ENCODE results near the gene SLC10A7. TPM values are rescaled to one million over a fixed set of nuclear protein-coding genes. Genes with fewer than 3 reads are reported as not detected.

SLC10A7 gene
- total RNA-seq, 4 donors from 2014 or later = 5.6 to 12.8 (median 6.8) TPM

GRCh38 chr4:146349306-146349705 lies 172.4 kb downstream of the SLC10A7 start:
- TF ChIP-seq POLR2A (IDR thresholded peaks at IDR 0.05) = no peak
- TF ChIP-seq EP300 (IDR thresholded peaks at IDR 0.05) = no peak
- no peak for TF ChIP-seq CTCF (IDR thresholded peaks at IDR 0.05)
- no peak for TF ChIP-seq POLR2AphosphoS5 (IDR thresholded peaks at IDR 0.05)
- Histone ChIP-seq H3K36me3 (no peaks in the 10 kb centered on the region), H3K4me3 (no peak overlapping the region), H3K27me3 (no peaks in the 10 kb centered on the region), H3K9me3 (no peaks in the 10 kb centered on the region), H3K4me1 (no peaks in the 10 kb centered on the region), H3K27ac (no peak overlapping the region)
- ATAC-seq = no peak

- H3K27ac ChIP-seq = no peak overlapping the region
- H3K9me3 ChIP-seq = no peaks in the 10 kb centered on the region
- no peaks in the 10 kb centered on the region for H3K36me3 ChIP-seq
- 45 to 71% methylated on average over 2 of the region's 2 CpGs for WGBS, 2 donors (ENCODE audit: low coverage in 1 of 2)
- no peaks in the 10 kb centered on the region for H3K4me1 ChIP-seq
- H3K4me3 ChIP-seq = no peak overlapping the region
- TF ChIP-seq POLR2A (IDR thresholded peaks at IDR 0.05) (no peak), CTCF (IDR thresholded peaks at IDR 0.05) (no peak), EP300 (IDR thresholded peaks at IDR 0.05) (no peak), POLR2AphosphoS5 (IDR thresholded peaks at IDR 0.05) (no peak)
- H3K27me3 ChIP-seq = no peaks in the 10 kb centered on the region
- no peak for ATAC-seq
Observed at GRCh38 chr4:146347822-146348221, 173.9 kb downstream of the SLC10A7 start.

- Histone ChIP-seq H3K4me1 (no peaks in the 10 kb centered on the region), H3K27ac (no peak overlapping the region), H3K4me3 (no peak overlapping the region), H3K27me3 (no peaks in the 10 kb centered on the region), H3K9me3 (no peaks in the 10 kb centered on the region), H3K36me3 (no peaks in the 10 kb centered on the region)
- no peak for TF ChIP-seq POLR2AphosphoS5 (IDR thresholded peaks at IDR 0.05)
- WGBS, 2 donors (ENCODE audit: low coverage in 1 of 2) = 94 to 100% methylated on average over 1 of the region's 1 CpG
- no peak for ATAC-seq
Observed at GRCh38 chr4:146346276-146346675, 175.5 kb downstream of the SLC10A7 start.

- WGBS, 2 donors (ENCODE audit: low coverage in 1 of 2) = 65 to 77% methylated on average over 3 of the region's 3 CpGs
- ATAC-seq = no peak
- no peak overlapping the region for H3K4me3 ChIP-seq
- no peak overlapping the region for H3K27ac ChIP-seq
- TF ChIP-seq POLR2A (IDR thresholded peaks at IDR 0.05) (no peak), EP300 (IDR thresholded peaks at IDR 0.05) (no peak), POLR2AphosphoS5 (IDR thresholded peaks at IDR 0.05) (no peak), CTCF (IDR thresholded peaks at IDR 0.05) (no peak)
- no peaks in the 10 kb centered on the region for H3K27me3 ChIP-seq
- no peaks in the 10 kb centered on the region for H3K9me3 ChIP-seq
- H3K4me1 ChIP-seq = no peaks in the 10 kb centered on the region
- no peaks in the 10 kb centered on the region for H3K36me3 ChIP-seq
Observed at GRCh38 chr4:146343776-146344175, 178.0 kb downstream of the SLC10A7 start.

- no peaks in the 10 kb centered on the region for H3K9me3 ChIP-seq
- H3K27me3 ChIP-seq = no peaks in the 10 kb centered on the region
- H3K27ac ChIP-seq = no peak overlapping the region
- H3K36me3 ChIP-seq = no peaks in the 10 kb centered on the region
- no peak for TF ChIP-seq CTCF (IDR thresholded peaks at IDR 0.05)
- TF ChIP-seq POLR2A (IDR thresholded peaks at IDR 0.05) = no peak
- no peak for TF ChIP-seq EP300 (IDR thresholded peaks at IDR 0.05)
- TF ChIP-seq POLR2AphosphoS5 (IDR thresholded peaks at IDR 0.05) = no peak
- ATAC-seq = no peak
- H3K4me1 ChIP-seq = no peaks in the 10 kb centered on the region
- H3K4me3 ChIP-seq = no peak overlapping the region
Observed at GRCh38 chr4:146343199-146343598, 178.5 kb downstream of the SLC10A7 start.
